Measurements from ENCODE around the gene DDAH2.
A peak's percentile ranks its signal among the peaks of the same experiment; 100 is the strongest.

DDAH2 gene

GRCh38 chr6:31742894-31743293, 13.8 kb upstream of the DDAH2 start:
- Histone ChIP-seq H3K36me3 (ENCODE audit: control insufficient read depth in 2 of 2, insufficient read depth in 1 of 2, low read length in 2 of 2) (peaks cover 14 to 54% of the 10 kb centered on the region in 2 experiments; a peak in 2 of 3 replicates), H3K4me3 (ENCODE audit: low read depth, low read length) (no peak overlapping the region), H3K9me3 (ENCODE audit: control insufficient read depth, insufficient read depth, low read depth, low read length) (no peaks in the 10 kb centered on the region), H3K27ac (ENCODE audit: extremely low read depth, low read depth, low read length) (no peak overlapping the region), H3K4me1 (ENCODE audit: control insufficient read depth, insufficient read depth, low read length) (peaks cover 17% of the 10 kb centered on the region)
- ChIA-PET POLR2A (no interaction called here), CTCF (interaction anchor here (0.5 to 1.1 kb wide), 4 partner anchors 29 to 235 kb away, joined by 3 to 4 read pairs (median 3); no protein-coding TSS in a partner anchor)
- TF ChIP-seq, protein P1, sequence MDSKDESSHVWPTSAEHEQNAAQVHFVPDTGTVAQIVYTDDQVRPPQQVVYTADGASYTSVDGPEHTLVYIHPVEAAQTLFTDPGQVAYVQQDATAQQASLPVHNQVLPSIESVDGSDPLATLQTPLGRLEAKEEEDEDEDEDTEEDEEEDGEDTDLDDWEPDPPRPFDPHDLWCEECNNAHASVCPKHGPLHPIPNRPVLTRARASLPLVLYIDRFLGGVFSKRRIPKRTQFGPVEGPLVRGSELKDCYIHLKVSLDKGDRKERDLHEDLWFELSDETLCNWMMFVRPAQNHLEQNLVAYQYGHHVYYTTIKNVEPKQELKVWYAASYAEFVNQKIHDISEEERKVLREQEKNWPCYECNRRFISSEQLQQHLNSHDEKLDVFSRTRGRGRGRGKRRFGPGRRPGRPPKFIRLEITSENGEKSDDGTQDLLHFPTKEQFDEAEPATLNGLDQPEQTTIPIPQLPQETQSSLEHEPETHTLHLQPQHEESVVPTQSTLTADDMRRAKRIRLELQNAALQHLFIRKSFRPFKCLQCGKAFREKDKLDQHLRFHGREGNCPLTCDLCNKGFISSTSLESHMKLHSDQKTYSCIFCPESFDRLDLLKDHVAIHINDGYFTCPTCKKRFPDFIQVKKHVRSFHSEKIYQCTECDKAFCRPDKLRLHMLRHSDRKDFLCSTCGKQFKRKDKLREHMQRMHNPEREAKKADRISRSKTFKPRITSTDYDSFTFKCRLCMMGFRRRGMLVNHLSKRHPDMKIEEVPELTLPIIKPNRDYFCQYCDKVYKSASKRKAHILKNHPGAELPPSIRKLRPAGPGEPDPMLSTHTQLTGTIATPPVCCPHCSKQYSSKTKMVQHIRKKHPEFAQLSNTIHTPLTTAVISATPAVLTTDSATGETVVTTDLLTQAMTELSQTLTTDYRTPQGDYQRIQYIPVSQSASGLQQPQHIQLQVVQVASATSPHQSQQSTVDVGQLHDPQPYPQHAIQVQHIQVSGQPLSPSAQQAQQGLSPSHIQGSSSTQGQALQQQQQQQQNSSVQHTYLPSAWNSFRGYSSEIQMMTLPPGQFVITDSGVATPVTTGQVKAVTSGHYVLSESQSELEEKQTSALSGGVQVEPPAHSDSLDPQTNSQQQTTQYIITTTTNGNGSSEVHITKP (tag by site-specific recombination; IDR thresholded peaks at IDR 0.05): peak; percentile 66
- TF ChIP-seq, protein P2, sequence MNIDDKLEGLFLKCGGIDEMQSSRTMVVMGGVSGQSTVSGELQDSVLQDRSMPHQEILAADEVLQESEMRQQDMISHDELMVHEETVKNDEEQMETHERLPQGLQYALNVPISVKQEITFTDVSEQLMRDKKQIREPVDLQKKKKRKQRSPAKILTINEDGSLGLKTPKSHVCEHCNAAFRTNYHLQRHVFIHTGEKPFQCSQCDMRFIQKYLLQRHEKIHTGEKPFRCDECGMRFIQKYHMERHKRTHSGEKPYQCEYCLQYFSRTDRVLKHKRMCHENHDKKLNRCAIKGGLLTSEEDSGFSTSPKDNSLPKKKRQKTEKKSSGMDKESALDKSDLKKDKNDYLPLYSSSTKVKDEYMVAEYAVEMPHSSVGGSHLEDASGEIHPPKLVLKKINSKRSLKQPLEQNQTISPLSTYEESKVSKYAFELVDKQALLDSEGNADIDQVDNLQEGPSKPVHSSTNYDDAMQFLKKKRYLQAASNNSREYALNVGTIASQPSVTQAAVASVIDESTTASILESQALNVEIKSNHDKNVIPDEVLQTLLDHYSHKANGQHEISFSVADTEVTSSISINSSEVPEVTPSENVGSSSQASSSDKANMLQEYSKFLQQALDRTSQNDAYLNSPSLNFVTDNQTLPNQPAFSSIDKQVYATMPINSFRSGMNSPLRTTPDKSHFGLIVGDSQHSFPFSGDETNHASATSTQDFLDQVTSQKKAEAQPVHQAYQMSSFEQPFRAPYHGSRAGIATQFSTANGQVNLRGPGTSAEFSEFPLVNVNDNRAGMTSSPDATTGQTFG (tag by site-specific recombination; IDR thresholded peaks at IDR 0.05; ENCODE audit: borderline replicate concordance): no peak

DNA sequence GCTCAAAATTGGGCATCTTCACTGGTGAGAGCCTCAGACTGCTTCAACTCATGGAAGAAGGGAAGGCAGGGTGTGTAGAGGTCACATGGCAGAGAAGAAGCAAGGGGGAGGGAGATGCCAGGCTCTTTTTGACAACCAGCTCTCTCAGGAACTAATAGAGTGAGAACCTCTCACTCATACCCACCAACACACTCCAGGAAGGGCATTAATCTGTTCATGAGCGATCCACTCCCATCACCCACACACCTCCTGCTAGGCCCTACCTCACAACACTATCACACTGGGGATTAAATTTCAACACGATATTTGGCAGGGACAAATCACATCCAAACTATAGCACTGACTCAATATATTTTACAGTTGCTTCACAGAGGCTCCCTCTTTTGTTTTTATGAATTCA, 12.7 kb upstream of the DDAH2 start:
- ChIA-PET CTCF (interaction anchor here (0.6 to 4.7 kb wide), 6 partner anchors 28 to 159 kb away, joined by 3 to 39 read pairs (median 4); no protein-coding TSS in a partner anchor), POLR2A (no interaction called here)
- Histone ChIP-seq H3K9me3 (ENCODE audit: control insufficient read depth, insufficient read depth, low read depth, low read length) (no peaks in the 10 kb centered on the region), H3K4me1 (ENCODE audit: control insufficient read depth, insufficient read depth, low read length) (peaks cover 25% of the 10 kb centered on the region), H3K36me3 (ENCODE audit: control insufficient read depth in 2 of 2, insufficient read depth in 1 of 2, low read length in 2 of 2) (peaks cover 12 to 43% of the 10 kb centered on the region in 2 experiments; a peak in 2 of 3 replicates), H3K27ac (ENCODE audit: extremely low read depth, low read depth, low read length) (no peak overlapping the region), H3K4me3 (ENCODE audit: low read depth, low read length) (no peak overlapping the region)
- TF ChIP-seq ZFHX2 (tag by site-specific recombination; conservative IDR thresholded peaks at IDR 0.05) (peak; percentile 84), BCL11A (tag by site-specific recombination; IDR thresholded peaks at IDR 0.05; ENCODE audit: low read depth) (no peak), EGR2 (tag by site-specific recombination; IDR thresholded peaks at IDR 0.05; ENCODE audit: low read depth) (peak; percentile 76; the same call in 1 of the 2 replicates), ZNF48 (tag by site-specific recombination; IDR thresholded peaks at IDR 0.05) (no peak)

DNA sequence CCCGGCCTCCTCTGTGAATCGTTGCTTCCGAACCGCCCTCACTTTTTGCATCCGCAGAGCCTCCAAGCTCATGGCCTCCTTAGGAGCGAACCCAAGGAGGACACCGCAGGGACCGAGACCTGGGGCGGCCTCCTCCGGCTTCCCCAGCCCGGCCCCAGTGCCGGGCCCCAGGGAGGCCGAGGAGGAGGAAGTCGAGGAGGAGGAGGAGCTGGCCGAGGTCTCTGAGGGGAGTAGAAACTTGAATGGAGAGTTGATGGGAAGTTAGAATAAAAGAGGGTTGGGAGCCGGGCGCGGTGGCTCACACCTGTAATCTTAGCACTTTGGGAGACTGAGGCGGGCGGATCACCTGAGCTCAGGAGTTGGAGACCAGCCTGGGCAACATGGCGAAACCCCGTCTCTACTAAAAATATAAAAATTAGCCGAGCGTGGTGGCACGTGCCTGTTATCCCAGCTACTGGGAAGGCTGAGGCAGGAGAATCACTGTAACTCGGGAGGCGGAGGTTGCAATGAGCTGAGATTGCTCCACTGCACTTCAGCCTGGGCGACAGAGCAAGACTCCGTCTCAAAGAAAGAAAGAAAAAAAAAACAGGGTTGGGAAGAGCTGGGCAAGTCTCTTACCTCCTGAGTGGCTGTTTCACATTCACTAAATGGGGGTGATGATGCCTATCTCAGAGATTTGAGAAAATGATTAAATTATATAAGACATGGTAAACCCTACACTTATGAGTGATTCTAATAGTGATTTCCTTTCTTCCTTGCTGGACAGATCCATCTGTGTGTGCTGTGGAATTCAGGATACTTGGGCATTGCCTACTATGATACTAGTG, 11.5 kb upstream of the DDAH2 start:
- Histone ChIP-seq H3K9me3 (ENCODE audit: control insufficient read depth, insufficient read depth, low read depth, low read length) (no peaks in the 10 kb centered on the region), H3K4me3 (ENCODE audit: low read depth, low read length) (peak overlapping the region; percentile 61), H3K4me1 (ENCODE audit: control insufficient read depth, insufficient read depth, low read length) (peaks cover 28% of the 10 kb centered on the region), H3K27ac (ENCODE audit: extremely low read depth, low read depth, low read length) (peak overlapping the region; percentile 87), H3K36me3 (ENCODE audit: control insufficient read depth in 2 of 2, insufficient read depth in 1 of 2, low read length in 2 of 2) (peaks cover 11 to 42% of the 10 kb centered on the region in 2 experiments; a peak in 2 of 3 replicates)
- ChIA-PET CTCF (interaction anchor here (0.6 to 4.7 kb wide), 11 partner anchors 10 to 707 kb away, joined by 3 to 39 read pairs (median 3); partner anchors contain the start of gene LY6G5C), POLR2A (interaction anchor here (0.6 to 6.8 kb wide), 16 partner anchors 12 to 205 kb away, joined by 3 to 102 read pairs (median 8); partner anchors contain the start of genes ABHD16A, BAG6, C6orf47 and CSNK2B)
- TF ChIP-seq, protein P3, sequence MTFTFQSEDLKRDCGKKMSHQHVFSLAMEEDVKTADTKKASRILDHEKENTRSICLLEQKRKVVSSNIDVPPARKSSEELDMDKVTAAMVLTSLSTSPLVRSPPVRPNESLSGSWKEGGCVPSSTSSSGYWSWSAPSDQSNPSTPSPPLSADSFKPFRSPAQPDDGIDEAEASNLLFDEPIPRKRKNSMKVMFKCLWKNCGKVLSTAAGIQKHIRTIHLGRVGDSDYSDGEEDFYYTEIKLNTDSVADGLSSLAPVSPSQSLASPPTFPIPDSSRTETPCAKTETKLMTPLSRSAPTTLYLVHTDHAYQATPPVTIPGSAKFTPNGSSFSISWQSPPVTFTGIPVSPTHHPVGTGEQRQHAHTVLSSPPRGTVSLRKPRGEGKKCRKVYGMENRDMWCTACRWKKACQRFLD (tag by site-specific recombination; IDR thresholded peaks at IDR 0.05): no peak
- no peak for TF ChIP-seq ZNF629 (tag by site-specific recombination; IDR thresholded peaks at IDR 0.05)
- TF ChIP-seq, protein P4, sequence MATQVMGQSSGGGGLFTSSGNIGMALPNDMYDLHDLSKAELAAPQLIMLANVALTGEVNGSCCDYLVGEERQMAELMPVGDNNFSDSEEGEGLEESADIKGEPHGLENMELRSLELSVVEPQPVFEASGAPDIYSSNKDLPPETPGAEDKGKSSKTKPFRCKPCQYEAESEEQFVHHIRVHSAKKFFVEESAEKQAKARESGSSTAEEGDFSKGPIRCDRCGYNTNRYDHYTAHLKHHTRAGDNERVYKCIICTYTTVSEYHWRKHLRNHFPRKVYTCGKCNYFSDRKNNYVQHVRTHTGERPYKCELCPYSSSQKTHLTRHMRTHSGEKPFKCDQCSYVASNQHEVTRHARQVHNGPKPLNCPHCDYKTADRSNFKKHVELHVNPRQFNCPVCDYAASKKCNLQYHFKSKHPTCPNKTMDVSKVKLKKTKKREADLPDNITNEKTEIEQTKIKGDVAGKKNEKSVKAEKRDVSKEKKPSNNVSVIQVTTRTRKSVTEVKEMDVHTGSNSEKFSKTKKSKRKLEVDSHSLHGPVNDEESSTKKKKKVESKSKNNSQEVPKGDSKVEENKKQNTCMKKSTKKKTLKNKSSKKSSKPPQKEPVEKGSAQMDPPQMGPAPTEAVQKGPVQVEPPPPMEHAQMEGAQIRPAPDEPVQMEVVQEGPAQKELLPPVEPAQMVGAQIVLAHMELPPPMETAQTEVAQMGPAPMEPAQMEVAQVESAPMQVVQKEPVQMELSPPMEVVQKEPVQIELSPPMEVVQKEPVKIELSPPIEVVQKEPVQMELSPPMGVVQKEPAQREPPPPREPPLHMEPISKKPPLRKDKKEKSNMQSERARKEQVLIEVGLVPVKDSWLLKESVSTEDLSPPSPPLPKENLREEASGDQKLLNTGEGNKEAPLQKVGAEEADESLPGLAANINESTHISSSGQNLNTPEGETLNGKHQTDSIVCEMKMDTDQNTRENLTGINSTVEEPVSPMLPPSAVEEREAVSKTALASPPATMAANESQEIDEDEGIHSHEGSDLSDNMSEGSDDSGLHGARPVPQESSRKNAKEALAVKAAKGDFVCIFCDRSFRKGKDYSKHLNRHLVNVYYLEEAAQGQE (tag by site-specific recombination; IDR thresholded peaks at IDR 0.05): peak; percentile 45; the same call in 1 of the 2 replicates
- TF ChIP-seq ZNF473 (tag by site-specific recombination; IDR thresholded peaks at IDR 0.05): no peak
- TF ChIP-seq ZNF660 (tag by site-specific recombination; IDR thresholded peaks at IDR 0.05): 0 out of 2 replicates have a peak, but pooled peaks have one; percentile 5
- 0 out of 2 replicates have a peak, but pooled peaks have one; percentile 4 for TF ChIP-seq ZSCAN4 (tag by site-specific recombination; IDR thresholded peaks at IDR 0.05)
- TF ChIP-seq SCRT1 (tag by site-specific recombination; IDR thresholded peaks at IDR 0.05; ENCODE audit: borderline replicate concordance): no peak
- 0 out of 2 replicates have a peak, but pooled peaks have one; percentile 3 for TF ChIP-seq ZNF501 (tag by site-specific recombination; IDR thresholded peaks at IDR 0.05)
- TF ChIP-seq FEZF1 (tag by site-specific recombination; IDR thresholded peaks at IDR 0.05): no peak

Data from HEK293 (cell line).